Natural killer cell (primary cell): ENCODE data around the gene TM4SF4. TPM values are rescaled to one million over a fixed set of nuclear protein-coding genes. Genes with fewer than 3 reads are reported as not detected.
"Not testable (repeated sequence)": the region's sequence is repeated elsewhere in the genome, so short reads cannot be mapped to it uniquely, and the experiment has no call there.

Experiments
- ATAC-seq, 3 donors: fragments of 150-1000 bp in 2 of 3; fragments of 200-7000 bp in 1 of 3; cut with Tn5 transposase; 1 replicate in 1 of 3; 2 replicates in 2 of 3; pipeline ENCODE4 v1.10.0; 2021; ENCODE audit warnings: mild to moderate bottlenecking in 2 of 3, moderate library complexity in 2 of 3
- DNase-seq, 2 donors: peaks; one replicate each; pipeline versions ENCODE4 v3.0.0 to v3.0.0-alpha.2; 2013 to 2021; ENCODE audit warnings: mixed read lengths in 1 of 2
- H3K27ac ChIP-seq: one replicate; pipeline ENCODE4 v1.5.1; 2013; ENCODE audit warnings: mild to moderate bottlenecking, low read length
- H3K27me3 ChIP-seq: one replicate; pipeline ENCODE4 v1.6.1; 2013; ENCODE audit warnings: low read length; ENCODE audit not compliant: control insufficient read depth, insufficient read depth
- H3K36me3 ChIP-seq: one replicate; pipeline ENCODE4 v1.6.1; 2013; ENCODE audit warnings: low read length; ENCODE audit not compliant: control insufficient read depth, insufficient read depth
- H3K4me1 ChIP-seq: one replicate; pipeline ENCODE4 v1.6.1; 2013; ENCODE audit warnings: low read length; ENCODE audit not compliant: control insufficient read depth, insufficient read depth
- H3K4me3 ChIP-seq: one replicate; pipeline ENCODE4 v1.5.1; 2013; ENCODE audit warnings: low read length
- H3K9me3 ChIP-seq: one replicate; pipeline ENCODE4 v1.6.1; 2013; ENCODE audit warnings: low read length; ENCODE audit not compliant: control insufficient read depth, insufficient read depth
- H3K27ac Mint-ChIP-seq, 2 donors: one replicate each; pipeline ENCODE4 v1.8.0; 2022; ENCODE audit warnings: mild to moderate bottlenecking in 2 of 2, mixed read lengths in 2 of 2, moderate library complexity in 1 of 2
- H3K27me3 Mint-ChIP-seq, 2 donors: one replicate each; pipeline ENCODE4 v1.8.0; 2022; ENCODE audit warnings: low read depth in 2 of 2, mixed read lengths in 2 of 2
- H3K36me3 Mint-ChIP-seq: one replicate; pipeline ENCODE4 v1.8.0; 2022; ENCODE audit warnings: mixed read lengths
- H3K4me1 Mint-ChIP-seq, 2 donors: one replicate each; pipeline ENCODE4 v1.8.0; 2022; ENCODE audit warnings: mixed read lengths in 2 of 2
- H3K4me3 Mint-ChIP-seq: one replicate; pipeline ENCODE4 v1.8.0; 2022; ENCODE audit warnings: mild to moderate bottlenecking, moderate library complexity, mixed read lengths
- H3K9me3 Mint-ChIP-seq, 2 donors: one replicate each; pipeline ENCODE4 v1.8.0; 2022; ENCODE audit warnings: mixed read lengths in 2 of 2
- CTCF ChIP-seq: fragments of 200-600 bp; IDR thresholded peaks from one replicate; pipeline ENCODE4 v1.8.0; 2022; ENCODE audit warnings: antibody characterized with exemption
- WGBS: methylation state at CpG from one replicate; pipeline ENCODE4 v1.1.7; 2013; ENCODE audit warnings: missing lambda C conversion rate; ENCODE audit not compliant: insufficient coverage; 5-methylcytosine and 5-hydroxymethylcytosine counted together
- intact Hi-C: fragments of 100-400 bp; cut with micrococcal nuclease; formaldehyde crosslinking; loops from one replicate; pipeline ENCODE4 v1.14.2; 2022
- total RNA-seq, 4 donors: library from RNA; stranded (reverse); fragments of 120-200 nt in 1 of 4; gene quantifications; one replicate each; pipeline versions ENCODE4 v1.2.3 to v1.2.4, GENCODE V29; 2013 to 2022

The TM4SF4 gene
- total RNA-seq, 3 donors from 2014 or later (not counting 1 experiment from before 2014, with no cell fraction given): not detected

GRCh38 chr3:149442043-149442442 lies 32.5 kb upstream of the TM4SF4 start:
- Mint-ChIP-seq H3K36me3 (no peaks in the 10 kb centered on the region), H3K9me3 (no peaks in the 10 kb centered on the region), H3K27ac (no peak overlapping the region), H3K4me3 (no peak overlapping the region), H3K27me3 (no peaks in the 10 kb centered on the region), H3K4me1 (peaks cover 5 to 10% of the 10 kb centered on the region in 2 donors)
- DNase-seq (no peak), ATAC-seq (no peak)
- Histone ChIP-seq H3K27ac (no peak overlapping the region), H3K4me3 (no peak overlapping the region), H3K27me3 (no peaks in the 10 kb centered on the region), H3K36me3 (no peaks in the 10 kb centered on the region), H3K4me1 (no peaks in the 10 kb centered on the region), H3K9me3 (no peaks in the 10 kb centered on the region)
- WGBS: no CpG with 5 or more reads among the region's 1 CpG
- TF ChIP-seq CTCF: no peak
- intact Hi-C loops: no loop called here

- H3K27me3 ChIP-seq: no peaks in the 10 kb centered on the region
- H3K4me1 Mint-ChIP-seq: peaks cover 10 to 14% of the 10 kb centered on the region in 2 donors
Measured at GRCh38 chr3:149442851-149443544, 31.5 kb upstream of the TM4SF4 start.

GRCh38 chr3:149443545-149443912 lies 31.0 kb upstream of the TM4SF4 start:
- no CpG with 5 or more reads among the region's 2 CpGs for WGBS
- Mint-ChIP-seq H3K4me3 (no peak overlapping the region), H3K9me3 (no peaks in the 10 kb centered on the region), H3K27ac (no peak overlapping the region), H3K27me3 (no peaks in the 10 kb centered on the region), H3K4me1 (peaks cover 15 to 20% of the 10 kb centered on the region in 2 donors), H3K36me3 (no peaks in the 10 kb centered on the region)
- no peak overlapping the region for H3K4me3 ChIP-seq
- H3K9me3 ChIP-seq: no peaks in the 10 kb centered on the region
- ATAC-seq (no peak), DNase-seq (no peak)
- no peak overlapping the region for H3K27ac ChIP-seq
- no peaks in the 10 kb centered on the region for H3K27me3 ChIP-seq
- peaks cover 4% of the 10 kb centered on the region for H3K4me1 ChIP-seq
- intact Hi-C loops: no loop called here
- no peak for TF ChIP-seq CTCF
- H3K36me3 ChIP-seq: no peaks in the 10 kb centered on the region

More at GRCh38 chr3:149442851-149443544, 31.5 kb upstream of the TM4SF4 start:
- ATAC-seq: no peak
- Histone ChIP-seq H3K4me1 (peaks cover under 1% of the 10 kb centered on the region), H3K36me3 (no peaks in the 10 kb centered on the region), H3K9me3 (no peaks in the 10 kb centered on the region), H3K4me3 (no peak overlapping the region), H3K27ac (no peak overlapping the region)
- H3K27ac Mint-ChIP-seq: no peak overlapping the region
- no peak overlapping the region for H3K4me3 Mint-ChIP-seq
- 55% methylated on average over 4 of the region's 4 CpGs for WGBS
- H3K36me3 Mint-ChIP-seq: no peaks in the 10 kb centered on the region
- intact Hi-C loops: no loop called here
- no peaks in the 10 kb centered on the region for H3K9me3 Mint-ChIP-seq
- no peak for DNase-seq
- no peaks in the 10 kb centered on the region for H3K27me3 Mint-ChIP-seq
- TF ChIP-seq CTCF: no peak

- H3K27me3 ChIP-seq, H3K27ac ChIP-seq, ATAC-seq, H3K4me3 Mint-ChIP-seq, H3K9me3 ChIP-seq, DNase-seq, intact Hi-C loops, H3K27me3 Mint-ChIP-seq, H3K36me3 ChIP-seq, H3K27ac Mint-ChIP-seq, H3K9me3 Mint-ChIP-seq, H3K4me3 ChIP-seq, H3K4me1 ChIP-seq, H3K36me3 Mint-ChIP-seq: not testable (repeated sequence)
- WGBS: 94% methylated on average over 26 of the region's 26 CpGs
- H3K4me1 Mint-ChIP-seq: peaks cover 16 to 21% of the 10 kb centered on the region in 2 donors
Measured at GRCh38 chr3:149444867-149445266, 29.6 kb upstream of the TM4SF4 start.
